ENCODE data around the gene CAVIN1. TPM values are rescaled to one million over a fixed set of nuclear protein-coding genes. Genes with fewer than 3 reads are reported as not detected.

CAVIN1 gene
- total and polyA plus RNA-seq, 2 experiments from 2014 or later = 18.1 to 35.7 TPM

GRCh38 chr17:42363767-42364585 lies 59.1 kb downstream of the CAVIN1 start (continued):
- no peak for TF ChIP-seq ZNF462 (CRISPR knock-in tag; IDR thresholded peaks at IDR 0.05)
- no peak for TF ChIP-seq JUNB (IDR thresholded peaks at IDR 0.05; ENCODE audit: unreplicated experiment)
- TF ChIP-seq EZH2phosphoT487 (IDR thresholded peaks at IDR 0.05; ENCODE audit: unreplicated experiment) = no peak
- TF ChIP-seq EZH2 (IDR thresholded peaks at IDR 0.05; ENCODE audit: low read depth, unreplicated experiment) = no peak

GRCh38 chr17:42363231-42363630 lies 59.8 kb downstream of the CAVIN1 start:
- Mint-ChIP-seq H3K4me1 (peaks cover 54% of the 10 kb centered on the region), H3K27ac (no peak overlapping the region), H3K4me3 (no peak overlapping the region), H3K27me3 (ENCODE audit: insufficient read depth, low read depth, poor library complexity) (peaks cover 7% of the 10 kb centered on the region), H3K36me3 (ENCODE audit: low read depth) (0 out of 3 replicates have a peak, but pooled peaks cover 6% of the 10 kb centered on the region), H3K9me3 (no peaks in the 10 kb centered on the region)
- Histone ChIP-seq H3K79me2 (replicated peaks; ENCODE audit: insufficient read depth) (peaks cover 83% of the 10 kb centered on the region), H3K36me3 (ENCODE audit: insufficient read depth) (no peaks in the 10 kb centered on the region), H4K20me1 (replicated peaks; ENCODE audit: insufficient read depth) (peaks cover 47% of the 10 kb centered on the region), H3F3A (replicated peaks; ENCODE audit: low read depth) (peaks cover 4% of the 10 kb centered on the region), H3K27ac (ENCODE audit: low read depth) (no peak overlapping the region), H3K4me2 (no peak overlapping the region), H2AFZ (no peak overlapping the region), H3K27me3 (ENCODE audit: insufficient read depth) (no peaks in the 10 kb centered on the region), H3K4me3 (no peak overlapping the region), H3K4me1 (ENCODE audit: insufficient read depth) (peaks cover 44% of the 10 kb centered on the region), H3K9me2 (ENCODE audit: insufficient read depth) (no peaks in the 10 kb centered on the region)
- DNase-seq (ENCODE audit: low spot score) = no peak
- ATAC-seq = no peak
- TF ChIP-seq EZH2 (IDR thresholded peaks at IDR 0.05; ENCODE audit: low read depth, unreplicated experiment) (no peak), ZNF114 (CRISPR knock-in tag; IDR thresholded peaks at IDR 0.05) (no peak), JUNB (IDR thresholded peaks at IDR 0.05; ENCODE audit: unreplicated experiment) (no peak), ZNF331 (CRISPR knock-in tag; IDR thresholded peaks at IDR 0.05; ENCODE audit: low read depth) (no peak), REST (IDR thresholded peaks at IDR 0.05; ENCODE audit: unreplicated experiment) (no peak), EZH2phosphoT487 (IDR thresholded peaks at IDR 0.05; ENCODE audit: unreplicated experiment) (no peak), CREB1 (CRISPR knock-in tag; IDR thresholded peaks at IDR 0.05; ENCODE audit: low read depth) (no peak), NANOG (IDR thresholded peaks at IDR 0.05; ENCODE audit: borderline replicate concordance) (no peak), STAT1 (IDR thresholded peaks at IDR 0.05; ENCODE audit: unreplicated experiment) (no peak), CTCF (conservative IDR thresholded peaks at IDR 0.05; ENCODE audit: low read depth in 2 of 2) (no peak)

Measured in GM23338 (cell line).